ENCODE data around the gene CYP3A5.
"Not testable (repeated sequence)": the region's sequence is repeated elsewhere in the genome, so short reads cannot be mapped to it uniquely, and the experiment has no call there.

CYP3A5 gene

DNA sequence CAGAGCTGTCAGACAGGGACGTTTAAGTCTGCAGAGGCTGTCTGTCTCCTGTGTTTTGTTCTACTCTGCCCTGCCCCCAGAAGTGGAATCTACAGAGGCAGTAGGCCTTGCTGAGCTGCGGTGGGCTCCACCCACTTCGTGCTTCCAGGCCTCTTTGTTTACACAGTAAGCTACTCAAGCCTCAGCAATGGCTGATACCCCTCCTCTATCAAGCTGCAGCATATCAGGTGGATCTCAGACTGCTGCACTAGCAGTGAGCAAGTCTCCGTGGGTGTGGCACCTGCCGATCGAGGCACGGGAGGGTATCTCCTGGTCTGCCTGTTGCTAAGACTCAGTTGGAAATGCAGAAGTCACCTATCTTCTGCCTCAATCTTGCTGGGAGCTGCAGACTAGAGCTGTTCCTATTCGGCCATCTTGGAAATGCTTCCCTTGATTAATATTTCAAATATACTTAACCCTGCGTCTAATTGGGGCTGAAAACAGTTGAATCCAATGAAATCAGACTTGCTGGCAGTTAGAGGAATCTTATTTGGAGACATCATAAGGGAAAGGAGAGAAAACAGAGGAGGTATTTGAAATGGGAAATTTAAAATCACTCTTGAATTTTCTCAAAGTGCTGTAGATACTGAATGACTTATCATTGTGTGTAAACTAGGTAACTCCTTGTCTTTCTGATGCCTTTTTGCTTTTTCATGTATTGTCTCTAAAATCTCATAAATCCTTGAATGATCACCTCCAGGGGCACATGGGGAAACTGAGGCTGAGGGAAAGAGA lies 13.8 kb upstream of the CYP3A5 start:
- Mint-ChIP-seq H3K27ac (no peak overlapping the region), H3K4me1 (ENCODE audit: low read depth) (peaks cover 23% of the 10 kb centered on the region), H3K9me3 (peaks cover 5% of the 10 kb centered on the region), H3K36me3 (ENCODE audit: low read depth) (no peaks in the 10 kb centered on the region), H3K27me3 (no peaks in the 10 kb centered on the region), H3K4me3 (no peak overlapping the region)

DNA sequence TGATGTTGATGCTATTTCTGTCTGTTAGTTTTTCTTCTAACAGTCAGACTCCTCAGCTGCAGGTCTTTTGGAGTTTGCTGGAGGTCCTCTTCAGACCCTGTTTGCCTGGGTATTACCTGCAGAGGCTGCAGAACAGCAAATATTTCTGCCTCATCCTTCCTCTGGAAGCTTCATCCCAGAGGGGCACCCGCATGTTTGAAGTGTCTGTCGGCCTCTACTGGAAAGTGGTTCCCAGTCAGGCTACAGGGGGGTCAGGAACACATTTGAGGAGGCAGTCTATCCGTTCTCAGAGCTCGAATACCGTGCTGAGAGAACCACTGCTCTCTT lies 13.3 kb upstream of the CYP3A5 start:
- peaks cover 23% of the 10 kb centered on the region for H3K4me1 Mint-ChIP-seq (ENCODE audit: low read depth)
- no peaks in the 10 kb centered on the region for H3K36me3 Mint-ChIP-seq (ENCODE audit: low read depth)
- H3K9me3 Mint-ChIP-seq: peaks cover 8% of the 10 kb centered on the region
- H3K27me3 Mint-ChIP-seq: no peaks in the 10 kb centered on the region
- H3K27ac Mint-ChIP-seq: no peak overlapping the region
- no peak overlapping the region for H3K4me3 Mint-ChIP-seq

- H3K36me3 Mint-ChIP-seq (ENCODE audit: low read depth); H3K27me3 Mint-ChIP-seq; H3K4me3 Mint-ChIP-seq; H3K27ac Mint-ChIP-seq: not testable (repeated sequence)
- peaks cover 23% of the 10 kb centered on the region for H3K4me1 Mint-ChIP-seq (ENCODE audit: low read depth)
- H3K9me3 Mint-ChIP-seq: peaks cover 11% of the 10 kb centered on the region
These were observed 12.8 kb upstream of the CYP3A5 start for GRCh38 chr7:99692563-99692962.

GRCh38 chr7:99691658-99692057 lies 11.9 kb upstream of the CYP3A5 start:
- not testable (repeated sequence) for H3K4me3 Mint-ChIP-seq; H3K27me3 Mint-ChIP-seq; H3K36me3 Mint-ChIP-seq (ENCODE audit: low read depth); H3K27ac Mint-ChIP-seq
- peaks cover 23% of the 10 kb centered on the region for H3K4me1 Mint-ChIP-seq (ENCODE audit: low read depth)
- H3K9me3 Mint-ChIP-seq: peaks cover 14% of the 10 kb centered on the region

- H3K36me3 Mint-ChIP-seq (ENCODE audit: low read depth); H3K27me3 Mint-ChIP-seq; H3K27ac Mint-ChIP-seq; H3K4me3 Mint-ChIP-seq: not testable (repeated sequence)
- peaks cover 23% of the 10 kb centered on the region for H3K4me1 Mint-ChIP-seq (ENCODE audit: low read depth)
- peaks cover 14% of the 10 kb centered on the region for H3K9me3 Mint-ChIP-seq
These were observed 11.1 kb upstream of the CYP3A5 start for GRCh38 chr7:99690918-99691317.

- peaks cover 12% of the 10 kb centered on the region for H3K9me3 Mint-ChIP-seq
- not testable (repeated sequence) for H3K27me3 Mint-ChIP-seq; H3K4me3 Mint-ChIP-seq; H3K4me1 Mint-ChIP-seq (ENCODE audit: low read depth); H3K27ac Mint-ChIP-seq
- H3K36me3 Mint-ChIP-seq (ENCODE audit: low read depth): peaks cover 24% of the 10 kb centered on the region
These were observed 6.2 kb upstream of the CYP3A5 start for GRCh38 chr7:99685871-99686608.

DNA sequence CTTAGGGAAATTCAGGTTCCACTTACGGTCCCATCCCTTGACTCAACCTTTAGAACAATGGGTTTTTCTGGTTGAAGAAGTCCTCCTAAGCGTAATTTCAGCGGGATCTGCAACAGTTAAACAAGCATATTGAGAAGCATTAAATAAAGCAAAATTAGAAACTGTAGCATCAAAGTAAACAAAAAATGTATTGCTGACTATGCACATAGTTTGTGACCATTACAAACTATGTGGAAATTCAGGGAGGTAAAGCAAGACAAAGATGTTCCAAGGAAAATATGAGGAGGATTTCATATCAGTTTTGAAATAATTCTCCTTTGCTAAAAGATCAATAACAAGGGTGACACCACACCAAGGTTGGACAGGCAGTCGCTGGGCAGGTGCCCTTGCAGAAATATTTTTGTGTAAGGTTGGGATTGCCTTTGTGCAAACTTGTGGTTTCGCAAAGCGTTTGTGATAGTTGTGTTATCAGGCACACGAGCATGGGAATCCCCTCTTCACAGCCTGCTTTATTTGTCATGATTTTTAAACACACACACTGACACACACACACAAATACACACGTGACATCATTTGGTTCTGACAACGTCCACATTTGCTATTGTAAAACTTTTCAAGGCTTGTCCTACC lies 5.4 kb upstream of the CYP3A5 start:
- no peaks in the 10 kb centered on the region for H3K27me3 Mint-ChIP-seq
- peaks cover 12% of the 10 kb centered on the region for H3K9me3 Mint-ChIP-seq
- no peak overlapping the region for H3K27ac Mint-ChIP-seq
- H3K36me3 Mint-ChIP-seq (ENCODE audit: low read depth): peaks cover 24% of the 10 kb centered on the region
- H3K4me3 Mint-ChIP-seq: no peak overlapping the region
- no peaks in the 10 kb centered on the region for H3K4me1 Mint-ChIP-seq (ENCODE audit: low read depth)

DNA sequence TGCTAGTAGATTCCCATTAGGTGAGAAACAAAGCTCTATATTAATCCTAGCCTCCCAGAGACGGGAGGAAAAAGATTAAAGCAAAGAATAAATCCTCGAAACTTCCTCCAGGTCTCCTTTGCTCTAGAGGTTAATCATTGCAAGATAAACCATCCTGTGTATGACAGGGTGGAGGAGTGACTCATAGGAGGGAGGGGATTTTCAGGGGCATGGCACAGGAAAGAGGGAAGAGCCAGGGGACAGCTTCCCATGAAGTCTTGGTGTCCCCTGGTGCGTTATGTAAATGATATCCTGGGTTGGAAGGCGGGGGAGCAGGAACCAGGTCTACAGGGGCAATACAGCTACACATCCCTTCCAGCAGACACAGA lies 780 bp downstream of the CYP3A5 start:
- no peaks in the 10 kb centered on the region for H3K27me3 Mint-ChIP-seq
- no peak overlapping the region for H3K27ac Mint-ChIP-seq
- peaks cover 26% of the 10 kb centered on the region for H3K4me1 Mint-ChIP-seq (ENCODE audit: low read depth)
- peaks cover 4% of the 10 kb centered on the region for H3K9me3 Mint-ChIP-seq
- H3K36me3 Mint-ChIP-seq (ENCODE audit: low read depth): peaks cover 24% of the 10 kb centered on the region
- H3K4me3 Mint-ChIP-seq: no peak overlapping the region

- peaks cover 13% of the 10 kb centered on the region for H3K36me3 Mint-ChIP-seq (ENCODE audit: low read depth)
- H3K27me3 Mint-ChIP-seq: no peaks in the 10 kb centered on the region
- H3K4me3 Mint-ChIP-seq: no peak overlapping the region
- peaks cover 4% of the 10 kb centered on the region for H3K9me3 Mint-ChIP-seq
- peaks cover 26% of the 10 kb centered on the region for H3K4me1 Mint-ChIP-seq (ENCODE audit: low read depth)
- peak overlapping the region; percentile 10 for H3K27ac Mint-ChIP-seq
These were observed 2.1 kb downstream of the CYP3A5 start for GRCh38 chr7:99677648-99678045.

DNA sequence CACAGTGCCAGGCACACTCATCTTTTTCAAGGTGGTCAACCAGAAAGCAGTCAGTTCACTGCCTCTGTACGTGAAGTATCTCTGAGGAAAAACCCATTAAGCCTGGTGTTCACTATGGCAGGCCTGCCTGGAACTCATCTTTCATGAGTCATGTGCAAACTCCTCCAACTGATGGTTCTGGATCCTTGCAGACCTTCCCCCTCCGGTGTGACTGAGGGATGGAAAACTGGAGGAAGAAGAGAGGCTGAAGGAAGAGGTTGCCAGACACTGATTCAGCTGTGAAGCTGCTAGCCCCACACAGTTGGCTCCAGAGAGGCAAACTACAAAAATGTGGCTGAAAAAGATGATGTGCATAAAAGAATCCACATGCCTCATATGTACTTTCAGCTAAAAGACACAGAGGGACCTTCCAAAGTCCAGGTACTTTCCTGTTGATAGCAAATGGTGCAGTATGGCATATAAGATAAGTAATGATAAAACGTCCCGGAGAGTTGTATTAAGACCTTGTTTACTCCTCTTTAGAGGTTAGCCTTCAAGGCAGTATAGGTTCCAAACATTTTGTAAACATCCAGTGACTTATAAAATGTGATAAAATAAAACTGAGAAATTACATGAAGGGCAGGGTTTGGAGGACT lies 2.7 kb downstream of the CYP3A5 start:
- Mint-ChIP-seq H3K4me1 (ENCODE audit: low read depth) (peaks cover 26% of the 10 kb centered on the region), H3K36me3 (ENCODE audit: low read depth) (peaks cover 7% of the 10 kb centered on the region), H3K9me3 (peaks cover under 1% of the 10 kb centered on the region), H3K4me3 (no peak overlapping the region), H3K27me3 (no peaks in the 10 kb centered on the region), H3K27ac (peak overlapping the region; percentile 10)

DNA sequence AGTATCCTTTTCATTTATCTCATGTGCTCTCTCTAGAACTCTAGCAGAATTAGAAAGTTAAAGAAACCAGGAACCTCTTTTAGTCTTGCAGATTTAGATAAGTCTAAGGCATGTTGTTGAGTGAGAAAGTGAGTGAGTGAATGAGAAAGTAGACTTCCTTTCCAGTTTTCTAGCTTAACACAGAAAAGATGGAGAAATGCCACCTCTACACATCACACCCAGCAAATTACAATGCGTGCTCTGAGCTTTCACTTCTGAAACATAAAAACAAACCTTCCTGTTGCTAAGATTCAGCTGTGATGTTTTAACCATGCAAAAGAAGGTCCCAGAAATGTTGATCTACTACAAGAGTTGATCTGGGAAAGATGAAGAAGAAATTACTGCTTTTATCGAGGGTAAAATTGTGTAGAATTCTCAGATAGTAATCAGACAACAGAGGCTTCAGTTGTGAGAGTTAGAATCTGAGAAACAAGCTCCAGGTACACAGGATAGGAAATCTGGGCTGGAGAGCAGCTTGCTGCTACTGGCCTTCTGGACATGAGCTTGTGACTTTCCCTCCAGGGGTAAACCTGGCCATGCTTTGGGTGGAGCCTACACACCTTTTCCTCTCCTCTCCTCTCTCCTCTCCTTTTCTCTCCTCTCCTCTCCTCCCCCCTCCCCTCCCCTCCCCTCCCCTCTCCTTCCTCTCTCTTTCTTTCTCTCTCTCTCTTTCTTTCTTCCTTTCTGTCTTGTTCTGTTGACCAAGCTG lies 4.6 kb downstream of the CYP3A5 start:
- no peaks in the 10 kb centered on the region for H3K9me3 Mint-ChIP-seq
- peaks cover 26% of the 10 kb centered on the region for H3K4me1 Mint-ChIP-seq (ENCODE audit: low read depth)
- no peaks in the 10 kb centered on the region for H3K27me3 Mint-ChIP-seq
- H3K4me3 Mint-ChIP-seq: no peak overlapping the region
- H3K36me3 Mint-ChIP-seq (ENCODE audit: low read depth): no peaks in the 10 kb centered on the region
- H3K27ac Mint-ChIP-seq: peak overlapping the region; percentile 69

DNA sequence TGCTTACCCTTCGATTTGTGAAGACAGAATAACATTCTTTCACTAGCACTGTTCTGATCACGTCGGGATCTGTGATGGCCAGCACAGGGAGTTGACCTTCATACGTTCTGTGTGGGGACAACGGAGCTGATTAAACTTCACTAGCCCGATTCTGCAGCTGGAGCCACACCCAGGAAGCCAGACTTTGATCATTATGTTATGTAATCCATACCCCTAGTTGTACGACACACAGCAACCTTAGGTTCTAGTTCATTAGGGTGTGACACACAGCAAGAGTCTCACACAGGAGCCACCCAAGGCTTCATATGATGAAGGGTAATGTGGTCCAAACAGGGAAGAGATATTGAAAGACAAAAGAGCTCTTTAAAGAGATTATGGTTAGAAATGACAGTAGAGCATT lies 7.2 kb downstream of the CYP3A5 start:
- Mint-ChIP-seq H3K36me3 (ENCODE audit: low read depth) (peaks cover 7% of the 10 kb centered on the region), H3K27me3 (no peaks in the 10 kb centered on the region), H3K4me3 (no peak overlapping the region), H3K9me3 (no peaks in the 10 kb centered on the region), H3K4me1 (ENCODE audit: low read depth) (peaks cover 23% of the 10 kb centered on the region), H3K27ac (no peak overlapping the region)

GRCh38 chr7:99669782-99670181 lies 10.0 kb downstream of the CYP3A5 start:
- H3K4me1 Mint-ChIP-seq (ENCODE audit: low read depth): peaks cover 22% of the 10 kb centered on the region
- peaks cover 18% of the 10 kb centered on the region for H3K36me3 Mint-ChIP-seq (ENCODE audit: low read depth)
- no peak overlapping the region for H3K27ac Mint-ChIP-seq
- no peak overlapping the region for H3K4me3 Mint-ChIP-seq
- no peaks in the 10 kb centered on the region for H3K9me3 Mint-ChIP-seq
- no peaks in the 10 kb centered on the region for H3K27me3 Mint-ChIP-seq

DNA sequence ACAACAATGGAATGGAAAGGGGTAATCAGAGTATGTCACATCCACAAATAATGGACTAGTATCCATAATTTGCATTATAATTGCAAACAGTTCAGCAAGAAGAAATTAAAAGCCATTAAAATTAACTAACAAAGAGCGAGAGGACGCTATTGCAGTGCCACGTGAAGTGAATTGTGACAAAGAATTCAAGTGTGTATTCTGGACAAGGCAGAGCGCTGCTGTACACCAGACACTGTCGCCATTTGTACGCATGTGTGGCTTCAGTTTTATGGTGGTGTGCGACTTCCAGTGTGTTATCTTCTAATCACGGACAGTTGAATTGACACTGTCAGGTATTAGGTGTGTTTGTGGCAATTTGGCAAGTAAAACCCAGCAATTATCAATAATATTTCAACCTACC lies 11.3 kb downstream of the CYP3A5 start:
- H3K27me3 Mint-ChIP-seq: no peaks in the 10 kb centered on the region
- no peaks in the 10 kb centered on the region for H3K9me3 Mint-ChIP-seq
- peaks cover 16% of the 10 kb centered on the region for H3K4me1 Mint-ChIP-seq (ENCODE audit: low read depth)
- no peak overlapping the region for H3K27ac Mint-ChIP-seq
- H3K4me3 Mint-ChIP-seq: no peak overlapping the region
- H3K36me3 Mint-ChIP-seq (ENCODE audit: low read depth): peaks cover 28% of the 10 kb centered on the region
